Fibroblast of lung (primary cell): ENCODE measurements around the gene ZNF227.

Experiments used
- EZH2 ChIP-seq: IDR thresholded peaks from 2 replicates; pipeline ENCODE4 v1.5.1; 2012; ENCODE audit warnings: low read length, control low read depth, mild to moderate bottlenecking; ENCODE audit errors: missing control alignments
- TF ChIP-seq, protein P1 (sequence below), 2 donors: IDR thresholded peaks in 1 of 2; conservative IDR thresholded peaks in 1 of 2; 1 replicate in 1 of 2; 2 replicates in 1 of 2; pipeline ENCODE4 v1.5.1; 2011 to 2012; ENCODE audit warnings: low read length in 2 of 2, control low read depth in 1 of 2, inconsistent platforms in 1 of 2, low read depth in 1 of 2, mild to moderate bottlenecking in 1 of 2

- TF ChIP-seq, protein P1, sequence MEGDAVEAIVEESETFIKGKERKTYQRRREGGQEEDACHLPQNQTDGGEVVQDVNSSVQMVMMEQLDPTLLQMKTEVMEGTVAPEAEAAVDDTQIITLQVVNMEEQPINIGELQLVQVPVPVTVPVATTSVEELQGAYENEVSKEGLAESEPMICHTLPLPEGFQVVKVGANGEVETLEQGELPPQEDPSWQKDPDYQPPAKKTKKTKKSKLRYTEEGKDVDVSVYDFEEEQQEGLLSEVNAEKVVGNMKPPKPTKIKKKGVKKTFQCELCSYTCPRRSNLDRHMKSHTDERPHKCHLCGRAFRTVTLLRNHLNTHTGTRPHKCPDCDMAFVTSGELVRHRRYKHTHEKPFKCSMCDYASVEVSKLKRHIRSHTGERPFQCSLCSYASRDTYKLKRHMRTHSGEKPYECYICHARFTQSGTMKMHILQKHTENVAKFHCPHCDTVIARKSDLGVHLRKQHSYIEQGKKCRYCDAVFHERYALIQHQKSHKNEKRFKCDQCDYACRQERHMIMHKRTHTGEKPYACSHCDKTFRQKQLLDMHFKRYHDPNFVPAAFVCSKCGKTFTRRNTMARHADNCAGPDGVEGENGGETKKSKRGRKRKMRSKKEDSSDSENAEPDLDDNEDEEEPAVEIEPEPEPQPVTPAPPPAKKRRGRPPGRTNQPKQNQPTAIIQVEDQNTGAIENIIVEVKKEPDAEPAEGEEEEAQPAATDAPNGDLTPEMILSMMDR (conservative IDR thresholded peaks at IDR 0.05 in 1 of 2, IDR thresholded peaks at IDR 0.05 in 1 of 2; ENCODE audit: low read depth in 1 of 2, low read length in 2 of 2) = no peak
- TF ChIP-seq EZH2 = no peak
Observed at GRCh38 chr19:44278181-44278690, 65.9 kb downstream of the ZNF227 start.
